SKM-1 (cell line): ENCODE data around the gene ENPEP.

Experiments
- DNase-seq: peaks from one replicate; lab custom pipeline; 2025; ENCODE audit not compliant: unreplicated experiment; lab: John Stamatoyannopoulos, UW

Gene ENPEP

DNA sequence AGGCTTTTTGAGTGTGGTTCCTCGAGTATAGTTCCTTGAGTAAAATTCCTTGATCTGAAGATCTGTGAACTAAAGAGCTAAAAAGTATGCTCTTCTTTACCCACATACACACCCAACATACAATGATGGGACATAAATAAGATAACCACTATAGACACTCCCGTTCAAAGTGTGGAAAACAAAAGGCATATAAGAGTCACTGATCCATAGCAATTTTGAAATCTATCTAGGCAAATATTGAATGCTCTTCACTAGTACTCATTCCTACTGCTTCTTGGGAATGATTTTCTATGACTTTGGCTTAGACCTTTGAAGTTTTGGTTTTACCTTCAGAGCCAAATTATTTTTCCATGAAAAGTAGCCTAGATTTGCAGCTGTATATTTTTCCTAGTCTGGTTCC lies 120.5 kb downstream of the ENPEP start:
- no peak for DNase-seq

DNA sequence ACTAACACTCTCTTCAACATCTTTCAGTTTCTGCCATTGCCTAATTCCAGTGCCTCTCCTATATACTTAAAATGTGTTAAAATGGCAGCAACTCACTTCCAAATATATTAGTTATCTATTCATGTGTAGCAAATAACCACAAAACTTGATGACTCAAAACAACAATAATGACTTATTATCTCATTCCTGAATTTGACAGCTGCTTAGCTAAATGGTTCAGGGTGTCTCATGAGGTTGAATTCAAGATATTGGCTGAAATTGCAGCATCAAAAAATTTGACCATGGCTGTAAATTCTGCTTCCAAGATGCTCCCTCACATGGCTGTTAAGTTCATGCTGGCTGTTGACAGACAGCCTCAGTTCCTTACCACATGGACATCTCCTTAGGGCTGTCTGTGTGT lies 121.6 kb downstream of the ENPEP start:
- no peak for DNase-seq

GRCh38 chr4:110602061-110602460 lies 126.1 kb downstream of the ENPEP start:
- no peak for DNase-seq

- no peak for DNase-seq
These were observed 129.1 kb downstream of the ENPEP start for GRCh38 chr4:110605077-110605476.

- DNase-seq, result no peak
These were observed 133.2 kb downstream of the ENPEP start for GRCh38 chr4:110609044-110609750.

DNA sequence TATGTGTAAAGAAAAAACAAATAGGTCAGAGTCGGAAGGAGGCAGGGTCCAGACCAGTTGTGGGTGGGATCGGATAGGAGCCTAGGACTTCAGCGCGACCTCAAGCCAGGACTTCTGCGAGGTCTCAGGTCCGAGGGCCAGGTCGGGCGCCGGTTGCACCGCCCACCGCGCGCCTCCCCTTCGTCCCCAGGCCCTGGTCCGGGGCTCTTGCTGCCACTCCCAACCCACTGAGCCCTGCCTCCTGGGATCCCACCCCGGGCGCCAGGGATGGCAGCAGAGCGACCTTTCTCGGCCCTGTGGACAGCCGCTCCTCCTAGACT lies 134.6 kb downstream of the ENPEP start:
- DNase-seq, result no peak

DNA sequence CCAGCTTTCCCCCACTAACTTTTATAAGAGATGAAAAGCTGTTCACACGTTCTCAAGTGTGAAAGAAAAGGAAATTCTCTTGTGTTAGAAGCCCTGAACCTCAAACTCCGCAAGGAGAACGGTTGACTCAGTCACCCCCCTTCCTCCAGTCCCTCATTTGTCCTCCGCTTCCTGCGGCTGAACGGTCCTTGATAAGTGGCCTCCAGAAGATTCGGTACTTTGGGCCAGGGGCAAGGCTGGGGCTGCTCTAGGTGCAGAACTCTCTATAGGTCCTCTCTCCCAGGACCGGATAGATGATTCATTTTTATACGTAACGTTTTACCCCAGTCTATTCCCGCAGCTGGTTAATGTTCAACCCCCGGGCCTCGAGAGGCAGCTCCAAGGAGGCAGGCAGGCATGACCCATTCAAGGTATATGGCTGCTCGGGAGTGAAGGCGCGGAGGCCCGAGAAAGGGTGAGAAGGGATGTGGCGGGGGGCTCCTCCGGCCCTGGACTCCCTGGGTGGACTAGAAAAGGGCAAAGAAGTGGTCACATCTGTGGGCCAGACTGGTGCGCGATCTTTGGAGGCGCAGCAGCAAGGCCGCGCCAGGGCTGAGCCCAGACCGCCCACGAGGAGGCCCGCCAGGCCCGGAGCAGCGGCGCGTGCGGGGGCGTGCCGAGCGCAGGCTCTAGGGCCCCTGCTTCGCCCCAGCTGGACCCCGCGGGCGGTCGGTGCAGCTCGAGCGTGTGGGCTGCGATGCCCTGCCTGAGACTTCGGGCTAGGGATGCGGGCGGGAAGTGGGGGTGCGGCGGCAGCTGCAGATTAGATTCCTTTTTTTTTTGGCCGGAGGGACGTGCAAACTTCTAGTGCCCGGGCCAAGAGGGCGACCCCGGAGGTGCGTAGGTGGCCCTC lies 135.2 kb downstream of the ENPEP start:
- no peak for DNase-seq

GRCh38 chr4:110611968-110612447 lies 136.1 kb downstream of the ENPEP start:
- DNase-seq, result no peak

- DNase-seq, result no peak
These were observed 136.8 kb downstream of the ENPEP start for GRCh38 chr4:110612631-110613269.

DNA sequence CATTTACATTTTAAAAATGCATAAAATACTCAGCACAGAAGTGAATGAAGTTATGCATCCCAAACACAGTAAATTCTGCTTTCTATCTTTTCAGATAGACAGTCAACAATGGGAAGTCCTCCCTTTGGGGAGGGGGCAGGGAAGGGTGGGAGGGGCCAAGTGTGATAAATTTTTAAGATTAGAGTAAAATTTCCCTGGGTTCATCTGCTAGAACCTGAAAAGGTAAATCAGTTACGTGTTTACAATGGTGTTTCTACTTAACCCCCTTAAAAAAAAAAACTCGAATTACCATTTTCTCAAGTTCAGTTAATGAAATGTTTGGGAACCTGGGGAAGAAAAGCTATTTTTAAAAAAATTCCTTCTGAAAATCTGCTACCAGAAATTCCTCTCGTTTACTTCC lies 137.8 kb downstream of the ENPEP start:
- DNase-seq, result no peak

GRCh38 chr4:110614173-110614963 lies 138.4 kb downstream of the ENPEP start:
- no peak for DNase-seq
